ENCODE results near the gene ZNF311.
A peak's percentile ranks its signal among the peaks of the same experiment; 100 is the strongest.
"Not testable (repeated sequence)": the region's sequence is repeated elsewhere in the genome, so short reads cannot be mapped to it uniquely, and the experiment has no call there.

ZNF311 gene

GRCh38 chr6:28953585-28954258 is 51.4 kb downstream of the ZNF311 start:
- DNase-seq (ENCODE audit: low read depth) = peak; percentile 42

DNA sequence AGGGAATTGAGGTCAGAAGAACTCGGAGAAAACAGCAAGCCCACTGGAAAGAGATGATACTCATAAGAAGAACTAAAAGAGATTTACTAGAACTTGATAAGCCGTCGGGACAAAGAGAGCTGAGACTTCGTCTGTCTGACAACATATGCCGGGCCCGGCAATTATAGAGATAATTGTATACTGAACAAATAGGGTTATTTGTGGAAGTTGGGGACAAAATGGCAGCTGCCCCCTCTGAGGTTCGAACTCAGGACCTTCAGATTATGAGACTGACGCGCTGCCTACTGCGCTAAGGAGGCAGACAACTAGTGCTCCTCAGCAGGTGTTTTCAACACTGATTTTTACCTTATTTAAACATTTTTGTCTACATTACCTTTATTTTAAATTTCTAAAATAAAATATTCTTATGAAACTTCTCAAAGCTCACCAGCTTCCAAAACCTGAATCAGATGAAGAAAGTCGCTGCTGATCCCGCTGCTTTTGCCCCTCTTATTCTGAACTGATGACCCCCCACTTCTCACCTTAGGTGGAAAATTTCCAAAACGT is 52.0 kb downstream of the ZNF311 start:
- peak; percentile 82 for DNase-seq (ENCODE audit: low read depth)

DNA sequence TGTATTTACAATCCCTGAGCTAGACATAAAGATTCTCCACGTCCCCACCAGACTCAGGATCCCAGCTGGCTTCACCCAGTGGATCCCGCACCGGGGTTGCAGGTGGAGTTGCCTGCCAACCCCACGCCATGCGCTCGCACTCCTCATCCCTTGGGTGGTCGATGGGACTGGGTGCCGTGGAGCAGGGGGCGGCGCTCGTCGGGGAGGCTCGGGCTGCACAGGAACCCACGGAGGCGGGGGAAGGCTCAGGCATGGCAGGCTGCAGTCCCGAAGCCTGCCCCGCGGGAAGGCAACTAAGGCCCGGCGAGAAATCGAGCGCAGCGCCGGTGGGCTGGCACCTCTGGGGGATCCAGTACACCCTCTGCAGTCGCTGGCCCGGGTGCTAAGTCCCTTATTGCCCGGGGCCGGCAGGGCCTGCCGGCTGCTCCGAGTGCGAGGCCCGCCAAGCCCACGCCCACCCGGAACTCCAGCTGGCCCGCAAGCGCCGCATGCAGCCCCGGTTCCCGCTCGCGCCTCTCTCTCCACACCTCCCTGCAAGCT is 55.4 kb downstream of the ZNF311 start:
- DNase-seq (ENCODE audit: low read depth) = not testable (repeated sequence)

- peak; percentile 19 for DNase-seq (ENCODE audit: low read depth)
These were observed 56.2 kb downstream of the ZNF311 start for GRCh38 chr6:28948782-28949486.

GRCh38 chr6:28947831-28948270 is 57.3 kb downstream of the ZNF311 start:
- peak; percentile 86 for DNase-seq (ENCODE audit: low read depth)

DNA sequence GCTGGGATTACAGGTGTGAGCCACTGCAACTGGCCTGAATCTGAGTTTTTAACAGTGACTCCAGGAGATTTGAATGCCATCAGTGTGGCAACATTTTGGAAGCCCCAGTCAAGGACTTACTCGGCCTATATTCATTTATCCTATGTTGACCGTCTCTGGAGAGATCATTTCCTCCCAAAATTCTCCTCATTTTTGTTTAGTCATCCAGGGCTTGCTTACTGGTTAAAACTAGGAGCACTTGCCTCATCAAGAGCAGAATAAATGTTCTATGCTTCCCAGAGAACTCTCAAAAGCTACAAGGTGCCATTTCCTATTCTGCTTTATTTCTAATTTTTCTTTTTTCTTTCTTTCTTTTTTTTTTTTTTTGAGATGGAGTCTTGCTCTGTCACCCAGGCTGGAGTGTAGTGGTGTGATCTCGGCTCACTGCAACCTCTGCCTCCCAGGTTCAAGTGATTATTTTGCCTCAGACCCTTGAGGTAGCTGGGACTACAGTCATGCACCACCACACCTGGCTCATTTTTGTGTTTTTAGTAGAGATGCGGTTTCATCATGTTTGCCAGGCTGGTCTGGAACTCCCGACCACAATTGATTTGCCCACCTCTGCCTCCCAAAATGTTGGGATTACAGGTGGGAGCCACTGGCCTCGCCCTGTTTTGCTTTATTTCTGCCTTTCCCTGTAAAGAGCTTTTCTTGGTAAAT is 57.9 kb downstream of the ZNF311 start:
- no peak for DNase-seq (ENCODE audit: low read depth)

GRCh38 chr6:28945349-28945748 is 59.8 kb downstream of the ZNF311 start:
- DNase-seq (ENCODE audit: low read depth) = no peak

Data from ELR (cell line).